SU-DHL-6 (cell line): Measurements from ENCODE around the gene MFSD6.
A peak's percentile ranks its signal among the peaks of the same experiment; 100 is the strongest.
"Not testable (repeated sequence)": the region's sequence is repeated elsewhere in the genome, so short reads cannot be mapped to it uniquely, and the experiment has no call there.

Source experiments
- H2AFZ ChIP-seq: fragments of 200-600 bp; sonication (generic); 2 replicates; pipeline ENCODE4 v1.6.1; 2014; ENCODE audit warnings: low read depth, mild to moderate bottlenecking, moderate library complexity, mixed read lengths, antibody characterized with exemption, low read length; ENCODE audit not compliant: severe bottlenecking
- H3F3A ChIP-seq: fragments of 200-600 bp; shearing (Covaris generic); 2 replicates; pipeline ENCODE4 v1.6.0; 2016; ENCODE audit warnings: antibody characterized with exemption, mild to moderate bottlenecking; ENCODE audit not compliant: insufficient read depth
- H3K27ac ChIP-seq: fragments of 200-600 bp; sonication (generic); 2 replicates; pipeline ENCODE4 v1.5.1; 2016; ENCODE audit warnings: low read depth, mild to moderate bottlenecking, low read length, moderate library complexity, mixed read lengths
- H3K27me3 ChIP-seq: fragments of 200-600 bp; sonication (generic), shearing (Covaris generic); 2 replicates; pipeline ENCODE4 v1.6.0; 2014; ENCODE audit warnings: mild to moderate bottlenecking, low read length
- H3K36me3 ChIP-seq: fragments of 200-600 bp; sonication (generic); 2 replicates; pipeline ENCODE4 v1.6.1; 2014; ENCODE audit warnings: mild to moderate bottlenecking, low read length, mixed read lengths
- H3K4me2 ChIP-seq: fragments of 300-600, 200-600 bp; shearing (Covaris generic), sonication (generic); 2 replicates; pipeline ENCODE4 v1.6.0; 2014; ENCODE audit warnings: low read length, low read depth, mild to moderate bottlenecking; ENCODE audit not compliant: poor library complexity, severe bottlenecking
- H3K4me3 ChIP-seq: fragments of 200-600 bp; sonication (generic); 2 replicates; pipeline ENCODE4 v1.5.1; 2014; ENCODE audit warnings: antibody characterized with exemption, low read length, mild to moderate bottlenecking, mixed read lengths; ENCODE audit not compliant: insufficient read depth, poor library complexity, severe bottlenecking
- H3K79me2 ChIP-seq: fragments of 200-600 bp; sonication (generic); 2 replicates; pipeline ENCODE4 v1.6.1; 2014; ENCODE audit warnings: mild to moderate bottlenecking, low read length, moderate library complexity; ENCODE audit not compliant: insufficient read depth
- H3K9ac ChIP-seq: fragments of 200-600 bp; sonication (generic); 2 replicates; pipeline ENCODE4 v1.7.0; 2014; ENCODE audit warnings: mild to moderate bottlenecking, low read length
- H3K9me2 ChIP-seq: fragments of 200-600 bp; sonication (generic); replicated peaks from 2 replicates; pipeline ENCODE4 v1.6.1; 2014; ENCODE audit warnings: low read length; ENCODE audit not compliant: insufficient read depth
- H3K9me3 ChIP-seq: fragments of 200-600 bp; sonication (generic); 2 replicates; pipeline ENCODE4 v1.6.1; 2014; ENCODE audit warnings: low read length, mixed read lengths; ENCODE audit not compliant: insufficient read depth
- H4K20me1 ChIP-seq: fragments of 200-600 bp; sonication (generic); 2 replicates; pipeline ENCODE4 v1.6.1; 2014; ENCODE audit warnings: low read depth, mild to moderate bottlenecking, antibody characterized with exemption, low read length, moderate library complexity, mixed read lengths
- CTCF ChIP-seq: fragments of 200-600 bp; sonication (generic); IDR thresholded peaks from one replicate; pipeline ENCODE4 v1.5.1; 2017; ENCODE audit warnings: antibody characterized with exemption, mild to moderate bottlenecking, low read length, moderate library complexity; ENCODE audit not compliant: insufficient read depth, poor library complexity, severe bottlenecking
- EZH2phosphoT487 ChIP-seq: fragments of 200-600 bp; sonication (generic), shearing (Covaris generic); conservative IDR thresholded peaks from 2 replicates; pipeline ENCODE4 v1.6.1; 2018; ENCODE audit warnings: mild to moderate bottlenecking, antibody characterized with exemption, low read length, moderate library complexity, mixed read lengths

The MFSD6 gene

GRCh38 chr2:190407662-190408537 is at the start of gene MFSD6:
Gene MFSD6, plus strand, starts transcription at chr2:190408355. Its CDS starts 27,675 bp downstream, at chr2:190436030.
- peak within 1 kb of the TSS; percentile 58 for H3K27ac ChIP-seq
- peak within 1 kb of the TSS; percentile 98 for H2AFZ ChIP-seq

GRCh38 chr2:190358655-190359448 is 49.3 kb upstream of the MFSD6 start:
- not testable (repeated sequence) for H3K9ac ChIP-seq, H3K79me2 ChIP-seq, H3K27me3 ChIP-seq, H3K36me3 ChIP-seq, H4K20me1 ChIP-seq, H3K9me2 ChIP-seq, H3K4me3 ChIP-seq, H3K27ac ChIP-seq, H3K4me2 ChIP-seq, H3F3A ChIP-seq, H2AFZ ChIP-seq, H3K9me3 ChIP-seq

More at GRCh38 chr2:190407662-190408537, at the start of gene MFSD6:
- Histone ChIP-seq H3K36me3 (no peaks in the 10 kb centered on the region), H3F3A (0 out of 2 replicates have a peak, but pooled peaks cover 9% of the 10 kb centered on the region), H3K9ac (peak within 1 kb of the TSS; percentile 93), H3K9me3 (no peaks in the 10 kb centered on the region), H3K79me2 (0 out of 2 replicates have a peak, but pooled peaks cover 5% of the 10 kb centered on the region), H3K4me3 (peak within 1 kb of the TSS; percentile 90), H3K9me2 (no peaks in the 10 kb centered on the region), H3K27me3 (no peaks in the 10 kb centered on the region), H3K4me2 (peak within 1 kb of the TSS; percentile 86), H4K20me1 (no peaks in the 10 kb centered on the region)
- no peak for TF ChIP-seq CTCF
- TF ChIP-seq EZH2phosphoT487, result no peak

GRCh38 chr2:190360561-190360960 is 47.6 kb upstream of the MFSD6 start:
- Histone ChIP-seq H3K79me2 (no peaks in the 10 kb centered on the region), H3K36me3 (no peaks in the 10 kb centered on the region), H3K27me3 (no peaks in the 10 kb centered on the region), H3K9me3 (no peaks in the 10 kb centered on the region), H3F3A (no peaks in the 10 kb centered on the region), H3K9ac (no peak overlapping the region), H2AFZ (no peak overlapping the region), H3K4me3 (no peak overlapping the region), H3K4me2 (no peak overlapping the region), H3K27ac (no peak overlapping the region), H4K20me1 (no peaks in the 10 kb centered on the region), H3K9me2 (no peaks in the 10 kb centered on the region)
- no peak for TF ChIP-seq EZH2phosphoT487
- no peak for TF ChIP-seq CTCF

GRCh38 chr2:190360965-190361364 is 47.2 kb upstream of the MFSD6 start:
- Histone ChIP-seq H3K27ac (no peak overlapping the region), H3K4me2 (no peak overlapping the region), H3K36me3 (no peaks in the 10 kb centered on the region), H2AFZ (no peak overlapping the region), H3K9me3 (no peaks in the 10 kb centered on the region), H3K9ac (no peak overlapping the region), H3K9me2 (no peaks in the 10 kb centered on the region), H4K20me1 (no peaks in the 10 kb centered on the region), H3K79me2 (no peaks in the 10 kb centered on the region), H3K4me3 (no peak overlapping the region), H3K27me3 (no peaks in the 10 kb centered on the region), H3F3A (no peaks in the 10 kb centered on the region)
- no peak for TF ChIP-seq CTCF
- no peak for TF ChIP-seq EZH2phosphoT487
